HAP-1 (cell line): ENCODE data around the gene C7.

Experiments
- DNase-seq, 2 experiments: peaks; one replicate each; pipeline ENCODE4 v3.0.0-alpha.2; 2016 to 2020; ENCODE audit warnings: low spot score in 2 of 2
- H3K27me3 ChIP-seq: fragments of 250-450 bp; sonication (Bioruptor Pico); 2 replicates; pipeline ENCODE4 v1.5.1; 2020; ENCODE audit warnings: low read depth, mild to moderate bottlenecking, moderate library complexity
- H3K36me3 ChIP-seq: fragments of 250-450 bp; sonication (Bioruptor Pico); replicated peaks from 2 replicates; pipeline ENCODE4 v1.5.1; 2020; ENCODE audit warnings: mild to moderate bottlenecking
- H3K4me1 ChIP-seq: fragments of 250-450 bp; sonication (Bioruptor Pico); 2 replicates; pipeline ENCODE4 v1.5.1; 2020; ENCODE audit warnings: mild to moderate bottlenecking
- H3K4me3 ChIP-seq: fragments of 250-450 bp; sonication (Bioruptor Pico); 2 replicates; pipeline ENCODE4 v1.5.1; 2020; ENCODE audit warnings: mild to moderate bottlenecking, moderate library complexity
- H3K9me3 ChIP-seq: fragments of 250-450 bp; sonication (Bioruptor Pico); 2 replicates; pipeline ENCODE4 v1.5.1; 2020; ENCODE audit warnings: mild to moderate bottlenecking, moderate library complexity
- in situ Hi-C: fragments of 300-500 bp; cut with MboI; formaldehyde crosslinking; loops from 3 replicates; pipeline ENCODE4 v1.14.3; 2020; ENCODE audit warnings: low sequenced_read_pairs, inconsistent platforms, mixed read lengths

Gene C7

DNA sequence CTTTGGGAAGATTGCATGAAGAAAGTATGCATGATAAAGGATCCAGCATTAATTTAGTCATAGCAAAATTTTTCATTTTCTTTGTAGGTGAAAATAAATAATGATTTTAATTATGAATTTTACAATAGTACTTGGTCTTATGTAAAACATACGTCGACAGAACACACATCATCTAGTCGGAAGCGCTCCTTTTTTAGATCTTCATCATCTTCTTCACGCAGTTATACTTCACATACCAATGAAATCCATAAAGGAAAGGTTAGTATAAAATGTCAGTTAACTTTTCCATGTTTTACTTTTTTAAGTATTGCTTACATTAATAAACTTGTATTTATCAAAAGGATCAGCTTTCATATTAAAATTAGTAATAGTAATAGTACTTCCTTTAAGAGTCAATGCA is 35.8 kb downstream of the C7 start:
- DNase-seq: no peak
- in situ Hi-C loops: no loop called here
- 0 out of 2 replicates have a peak, but pooled peaks cover 2% of the 10 kb centered on the region for H3K27me3 ChIP-seq
- no peaks in the 10 kb centered on the region for H3K4me1 ChIP-seq
- no peaks in the 10 kb centered on the region for H3K36me3 ChIP-seq
- no peak overlapping the region for H3K4me3 ChIP-seq
- no peaks in the 10 kb centered on the region for H3K9me3 ChIP-seq

GRCh38 chr5:40955313-40955712 is 46.0 kb downstream of the C7 start:
- Histone ChIP-seq H3K27me3 (no peaks in the 10 kb centered on the region), H3K4me3 (no peak overlapping the region), H3K9me3 (no peaks in the 10 kb centered on the region), H3K36me3 (no peaks in the 10 kb centered on the region), H3K4me1 (no peaks in the 10 kb centered on the region)
- in situ Hi-C loops: no loop called here
- no peak for DNase-seq

- Histone ChIP-seq H3K27me3 (no peaks in the 10 kb centered on the region), H3K36me3 (no peaks in the 10 kb centered on the region), H3K4me3 (no peak overlapping the region), H3K4me1 (no peaks in the 10 kb centered on the region), H3K9me3 (no peaks in the 10 kb centered on the region)
- in situ Hi-C loops: no loop called here
- no peak for DNase-seq
Observed at GRCh38 chr5:40957048-40957447, 47.8 kb downstream of the C7 start.

- in situ Hi-C loops: no loop called here
- Histone ChIP-seq H3K4me3 (no peak overlapping the region), H3K9me3 (no peaks in the 10 kb centered on the region), H3K4me1 (no peaks in the 10 kb centered on the region), H3K36me3 (no peaks in the 10 kb centered on the region), H3K27me3 (no peaks in the 10 kb centered on the region)
- no peak for DNase-seq
Observed at GRCh38 chr5:40958811-40959210, 49.5 kb downstream of the C7 start.

DNA sequence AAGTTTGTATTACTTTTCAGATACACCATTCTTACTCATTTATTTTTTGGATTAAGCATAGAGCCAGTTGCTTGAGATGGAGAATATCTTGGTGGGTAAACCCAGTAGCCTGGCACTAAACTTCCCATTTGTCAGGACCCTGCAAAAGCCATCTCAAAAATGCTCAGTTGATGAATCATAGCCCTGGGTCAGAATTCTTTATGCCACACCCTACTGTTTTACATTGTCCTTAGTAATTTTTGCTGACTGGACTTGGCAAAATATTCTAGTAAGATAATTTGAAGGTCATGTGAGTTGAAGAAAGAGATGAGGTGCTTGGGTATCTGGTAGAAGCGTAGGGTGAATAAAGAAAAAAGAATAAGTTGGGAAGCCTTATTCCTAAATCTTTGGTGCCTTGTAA is 50.7 kb downstream of the C7 start:
- H3K9me3 ChIP-seq: no peaks in the 10 kb centered on the region
- DNase-seq: no peak
- in situ Hi-C loops: no loop called here

GRCh38 chr5:40962207-40962955 is 53.1 kb downstream of the C7 start:
- in situ Hi-C loops: no loop called here
- H3K9me3 ChIP-seq: no peaks in the 10 kb centered on the region
- DNase-seq: no peak
- H3K36me3 ChIP-seq: no peaks in the 10 kb centered on the region
- H3K4me3 ChIP-seq: no peak overlapping the region
- H3K27me3 ChIP-seq: no peaks in the 10 kb centered on the region
- no peaks in the 10 kb centered on the region for H3K4me1 ChIP-seq

More for the DNA sequence above, 50.7 kb downstream of the C7 start:
- no peaks in the 10 kb centered on the region for H3K36me3 ChIP-seq
- no peaks in the 10 kb centered on the region for H3K27me3 ChIP-seq
- no peaks in the 10 kb centered on the region for H3K4me1 ChIP-seq
- no peak overlapping the region for H3K4me3 ChIP-seq

DNA sequence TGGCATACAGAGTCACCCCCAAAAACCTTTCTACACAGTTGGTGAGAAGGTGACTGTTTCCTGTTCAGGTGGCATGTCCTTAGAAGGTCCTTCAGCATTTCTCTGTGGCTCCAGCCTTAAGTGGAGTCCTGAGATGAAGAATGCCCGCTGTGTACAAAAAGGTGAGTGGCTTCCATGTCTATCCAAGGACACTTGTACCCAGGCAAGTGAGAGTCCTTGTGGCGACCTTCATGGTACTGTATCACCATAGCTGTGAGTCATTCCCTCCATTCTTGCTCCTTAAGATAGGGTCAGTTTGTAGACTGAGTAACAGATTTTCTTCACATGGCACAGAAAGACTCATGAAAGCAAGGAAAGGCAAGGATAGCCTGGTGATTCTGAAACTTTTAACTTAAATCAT is 63.1 kb downstream of the C7 start:
- Histone ChIP-seq H3K9me3 (no peaks in the 10 kb centered on the region), H3K4me3 (no peak overlapping the region), H3K27me3 (no peaks in the 10 kb centered on the region), H3K4me1 (no peaks in the 10 kb centered on the region), H3K36me3 (no peaks in the 10 kb centered on the region)
- in situ Hi-C loops: no loop called here
- DNase-seq: no peak

- Histone ChIP-seq H3K36me3 (no peaks in the 10 kb centered on the region), H3K4me1 (no peaks in the 10 kb centered on the region), H3K4me3 (no peak overlapping the region), H3K9me3 (no peaks in the 10 kb centered on the region), H3K27me3 (no peaks in the 10 kb centered on the region)
- in situ Hi-C loops: no loop called here
- no peak for DNase-seq
Observed at GRCh38 chr5:40973364-40974004, 64.2 kb downstream of the C7 start.

DNA sequence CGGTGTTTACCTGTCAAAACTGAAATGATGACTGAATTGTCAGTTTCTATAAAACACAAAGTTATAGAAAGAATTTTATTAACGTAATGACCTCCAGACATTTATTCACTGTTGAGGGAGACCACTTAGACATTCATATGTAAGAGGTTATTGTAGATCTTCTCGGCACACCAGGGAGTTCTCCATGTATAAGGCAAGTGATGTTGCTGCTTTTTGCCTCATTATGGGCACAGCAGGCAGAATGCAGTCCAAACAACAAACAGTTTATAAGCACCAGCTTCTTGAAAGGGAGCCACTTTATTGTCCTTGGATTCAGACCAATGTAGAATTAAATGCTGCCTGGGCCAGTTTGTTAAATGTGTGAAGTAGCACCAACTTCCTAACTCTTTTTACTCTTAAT is 66.7 kb downstream of the C7 start:
- H3K4me1 ChIP-seq: no peaks in the 10 kb centered on the region
- in situ Hi-C loops: no loop called here
- no peak overlapping the region for H3K4me3 ChIP-seq
- H3K9me3 ChIP-seq: no peaks in the 10 kb centered on the region
- no peaks in the 10 kb centered on the region for H3K27me3 ChIP-seq
- DNase-seq: no peak
- H3K36me3 ChIP-seq: no peaks in the 10 kb centered on the region

- in situ Hi-C loops: no loop called here
- Histone ChIP-seq H3K27me3 (no peaks in the 10 kb centered on the region), H3K4me3 (no peak overlapping the region), H3K36me3 (no peaks in the 10 kb centered on the region), H3K9me3 (no peaks in the 10 kb centered on the region), H3K4me1 (no peaks in the 10 kb centered on the region)
- DNase-seq: no peak
Observed at GRCh38 chr5:40976836-40977235, 67.5 kb downstream of the C7 start.

- in situ Hi-C loops: no loop called here
- Histone ChIP-seq H3K36me3 (no peaks in the 10 kb centered on the region), H3K4me1 (no peaks in the 10 kb centered on the region), H3K27me3 (no peaks in the 10 kb centered on the region; the same call in 1 of the 2 replicates), H3K4me3 (no peak overlapping the region), H3K9me3 (no peaks in the 10 kb centered on the region)
- no peak for DNase-seq
Observed at GRCh38 chr5:40981420-40981819, 72.1 kb downstream of the C7 start.

DNA sequence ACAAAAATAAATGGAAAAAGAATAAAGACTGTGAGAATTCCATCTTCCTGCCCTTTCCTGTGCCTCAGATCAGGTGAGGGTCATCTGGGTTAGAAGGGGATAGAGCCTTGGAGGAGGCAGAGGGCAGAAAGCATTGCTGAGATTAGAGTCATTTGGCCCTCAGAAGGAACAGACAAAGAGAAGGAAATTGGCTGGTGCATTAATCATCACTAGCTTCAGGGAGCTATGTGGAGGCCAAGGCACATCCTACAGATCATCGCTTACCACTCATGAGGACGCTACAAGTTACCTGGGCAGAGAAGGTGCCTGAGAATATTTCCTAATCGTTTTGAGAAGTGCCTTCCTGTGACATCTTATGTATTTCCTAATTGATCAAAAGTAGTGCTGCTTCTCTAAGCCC is 74.5 kb downstream of the C7 start:
- no peaks in the 10 kb centered on the region for H3K36me3 ChIP-seq
- no peaks in the 10 kb centered on the region for H3K4me1 ChIP-seq
- no peaks in the 10 kb centered on the region for H3K9me3 ChIP-seq
- DNase-seq: no peak
- H3K4me3 ChIP-seq: no peak overlapping the region
- in situ Hi-C loops: no loop called here
- no peaks in the 10 kb centered on the region; the same call in 1 of the 2 replicates for H3K27me3 ChIP-seq

DNA sequence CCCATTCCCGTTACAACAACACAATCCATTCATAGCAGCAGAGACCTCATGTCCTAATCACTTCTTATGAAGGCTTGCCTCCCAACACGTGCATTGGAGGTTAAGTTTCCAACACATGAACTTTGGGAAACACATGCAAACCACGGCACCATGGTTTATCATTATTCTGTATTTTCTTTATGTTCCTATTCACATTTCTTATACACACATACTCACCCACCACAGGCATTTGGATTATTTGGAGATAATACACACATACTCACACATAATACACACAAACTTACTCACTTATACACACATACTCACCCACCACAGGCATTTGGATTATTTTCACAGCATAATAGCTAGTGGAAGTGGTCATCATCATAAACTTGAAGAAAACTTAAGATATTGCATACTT is 75.6 kb downstream of the C7 start:
- in situ Hi-C loops: no loop called here

GRCh38 chr5:40985501-40985900 is 76.2 kb downstream of the C7 start:
- in situ Hi-C loops: no loop called here
- H3K4me1 ChIP-seq: no peaks in the 10 kb centered on the region
- H3K4me3 ChIP-seq: no peak overlapping the region
- H3K27me3 ChIP-seq: no peaks in the 10 kb centered on the region; the same call in 1 of the 2 replicates
- no peak for DNase-seq
- no peaks in the 10 kb centered on the region for H3K9me3 ChIP-seq
- H3K36me3 ChIP-seq: no peaks in the 10 kb centered on the region

More for the DNA sequence above, 75.6 kb downstream of the C7 start:
- Histone ChIP-seq H3K4me3 (no peak overlapping the region), H3K27me3 (no peaks in the 10 kb centered on the region; the same call in 1 of the 2 replicates), H3K9me3 (no peaks in the 10 kb centered on the region), H3K36me3 (no peaks in the 10 kb centered on the region), H3K4me1 (no peaks in the 10 kb centered on the region)
- DNase-seq: no peak
